ENCODE data around the gene CACNA1C. TPM values are rescaled to one million over a fixed set of nuclear protein-coding genes. Genes with fewer than 3 reads are reported as not detected.

The CACNA1C gene
- total and polyA plus RNA-seq, 8 donors, result 0.31 to 55.8 (median 7.2) TPM

- WGBS, 5 donors, result 58 to 72% (median 67%) methylated on average over 4 of the region's 4 CpGs
- no peaks in the 10 kb centered on the region for H3K9me3 ChIP-seq
- no peaks in the 10 kb centered on the region for H3K4me1 ChIP-seq
- peaks cover 0 to 9% (median 0%) of the 10 kb centered on the region in 4 donors for H3K36me3 ChIP-seq
- no peak overlapping the region for H3K27ac ChIP-seq
- intact Hi-C loops (cut with DNase I; ENCODE audit: low total_unique reads), result no loop called here
- H3K4me3 ChIP-seq, result no peak overlapping the region
- no peaks in the 10 kb centered on the region for H3K27me3 ChIP-seq
- no peak for DNase-seq
- no peak for TF ChIP-seq POLR2A (IDR thresholded peaks at IDR 0.05)
- no peak for TF ChIP-seq EP300 (IDR thresholded peaks at IDR 0.05)
- TF ChIP-seq CTCF (IDR thresholded peaks at IDR 0.05), result no peak
- TF ChIP-seq POLR2AphosphoS5 (IDR thresholded peaks at IDR 0.05), result no peak
These were observed 475.2 kb downstream of the CACNA1C start for GRCh38 chr12:2528001-2528400.

- Histone ChIP-seq H3K36me3 (peaks cover 0 to 6% (median 0%) of the 10 kb centered on the region in 4 donors), H3K4me1 (no peaks in the 10 kb centered on the region), H3K4me3 (no peak overlapping the region), H3K27ac (no peak overlapping the region), H3K9me3 (no peaks in the 10 kb centered on the region), H3K27me3 (no peaks in the 10 kb centered on the region)
- 62 to 80% (median 74%) methylated on average over 2 of the region's 2 CpGs for WGBS, 5 donors
- TF ChIP-seq CTCF (IDR thresholded peaks at IDR 0.05), result no peak
- TF ChIP-seq EP300 (IDR thresholded peaks at IDR 0.05), result no peak
- TF ChIP-seq POLR2A (IDR thresholded peaks at IDR 0.05), result no peak
- TF ChIP-seq POLR2AphosphoS5 (IDR thresholded peaks at IDR 0.05), result no peak
- intact Hi-C loops (cut with DNase I; ENCODE audit: low total_unique reads), result no loop called here
- DNase-seq, result no peak
These were observed 477.0 kb downstream of the CACNA1C start for GRCh38 chr12:2529807-2530206.

GRCh38 chr12:2531371-2531770 is 478.6 kb downstream of the CACNA1C start:
- Histone ChIP-seq H3K4me1 (no peaks in the 10 kb centered on the region), H3K27me3 (no peaks in the 10 kb centered on the region), H3K27ac (no peak overlapping the region), H3K9me3 (no peaks in the 10 kb centered on the region), H3K36me3 (peaks cover 0 to 6% (median 0%) of the 10 kb centered on the region in 4 donors), H3K4me3 (no peak overlapping the region)
- no peak for DNase-seq
- WGBS, 5 donors, result 76 to 87% (median 82%) methylated on average over 4 of the region's 4 CpGs
- TF ChIP-seq POLR2A (IDR thresholded peaks at IDR 0.05), result no peak
- TF ChIP-seq CTCF (IDR thresholded peaks at IDR 0.05), result no peak
- no peak for TF ChIP-seq POLR2AphosphoS5 (IDR thresholded peaks at IDR 0.05)
- no peak for TF ChIP-seq EP300 (IDR thresholded peaks at IDR 0.05)
- intact Hi-C loops (cut with DNase I; ENCODE audit: low total_unique reads), result no loop called here

- DNase-seq, result no peak
- no peak overlapping the region for H3K4me3 ChIP-seq
- intact Hi-C loops (cut with DNase I; ENCODE audit: low total_unique reads), result no loop called here
- H3K27ac ChIP-seq, result no peak overlapping the region
- no peaks in the 10 kb centered on the region for H3K9me3 ChIP-seq
- H3K4me1 ChIP-seq, result no peaks in the 10 kb centered on the region
- no peaks in the 10 kb centered on the region for H3K27me3 ChIP-seq
- TF ChIP-seq POLR2A (IDR thresholded peaks at IDR 0.05) (no peak), POLR2AphosphoS5 (IDR thresholded peaks at IDR 0.05) (no peak), EP300 (IDR thresholded peaks at IDR 0.05) (no peak), CTCF (IDR thresholded peaks at IDR 0.05) (no peak)
- H3K36me3 ChIP-seq, result peaks cover 0 to 6% (median 0%) of the 10 kb centered on the region in 4 donors
- 75 to 80% (median 79%) methylated on average over 5 of the region's 5 CpGs for WGBS, 5 donors
These were observed 480.2 kb downstream of the CACNA1C start for GRCh38 chr12:2533036-2533435.
